ENCODE results near the gene MAP7. TPM values are rescaled to one million over a fixed set of nuclear protein-coding genes. Genes with fewer than 3 reads are reported as not detected.
A peak's percentile ranks its signal among the peaks of the same experiment; 100 is the strongest.

Gene MAP7
- total and polyA plus RNA-seq, 9 of the 15 experiments (the other 6 are each of a cell fraction or from before 2014, with no cell fraction given): 0.76 to 7.7 (median 3.9) TPM

DNA sequence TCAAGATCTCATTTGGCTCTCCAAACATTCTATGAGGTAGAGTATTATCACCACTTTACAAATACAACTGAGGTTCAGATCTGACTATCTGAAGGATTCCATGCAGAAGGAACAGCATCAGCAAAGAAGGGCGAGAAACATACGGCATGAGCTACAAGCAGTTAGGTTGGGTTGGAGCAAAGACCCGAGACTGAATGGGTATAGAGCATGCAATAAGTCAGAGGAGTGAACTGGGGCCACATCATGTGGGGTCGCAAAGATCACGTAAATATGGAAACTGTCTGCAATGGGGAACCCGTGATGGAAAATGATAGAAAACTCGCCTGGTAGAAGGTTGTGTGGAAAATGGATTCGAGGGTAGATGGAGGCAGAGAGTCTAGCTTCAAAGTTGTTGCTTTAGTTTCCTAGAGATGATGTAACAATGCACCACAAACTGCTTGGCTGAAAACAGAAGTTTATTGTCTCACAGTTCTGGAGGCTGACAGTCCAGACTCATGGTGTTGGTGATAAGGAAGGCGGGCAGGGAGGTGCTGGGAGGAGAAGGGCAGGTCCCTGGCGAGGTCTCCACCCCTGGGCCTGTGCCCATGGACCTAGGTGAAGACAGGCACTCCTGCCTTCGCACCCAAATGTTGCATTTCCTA is 216.3 kb downstream of the MAP7 start (continued):
- TF ChIP-seq, protein P1, sequence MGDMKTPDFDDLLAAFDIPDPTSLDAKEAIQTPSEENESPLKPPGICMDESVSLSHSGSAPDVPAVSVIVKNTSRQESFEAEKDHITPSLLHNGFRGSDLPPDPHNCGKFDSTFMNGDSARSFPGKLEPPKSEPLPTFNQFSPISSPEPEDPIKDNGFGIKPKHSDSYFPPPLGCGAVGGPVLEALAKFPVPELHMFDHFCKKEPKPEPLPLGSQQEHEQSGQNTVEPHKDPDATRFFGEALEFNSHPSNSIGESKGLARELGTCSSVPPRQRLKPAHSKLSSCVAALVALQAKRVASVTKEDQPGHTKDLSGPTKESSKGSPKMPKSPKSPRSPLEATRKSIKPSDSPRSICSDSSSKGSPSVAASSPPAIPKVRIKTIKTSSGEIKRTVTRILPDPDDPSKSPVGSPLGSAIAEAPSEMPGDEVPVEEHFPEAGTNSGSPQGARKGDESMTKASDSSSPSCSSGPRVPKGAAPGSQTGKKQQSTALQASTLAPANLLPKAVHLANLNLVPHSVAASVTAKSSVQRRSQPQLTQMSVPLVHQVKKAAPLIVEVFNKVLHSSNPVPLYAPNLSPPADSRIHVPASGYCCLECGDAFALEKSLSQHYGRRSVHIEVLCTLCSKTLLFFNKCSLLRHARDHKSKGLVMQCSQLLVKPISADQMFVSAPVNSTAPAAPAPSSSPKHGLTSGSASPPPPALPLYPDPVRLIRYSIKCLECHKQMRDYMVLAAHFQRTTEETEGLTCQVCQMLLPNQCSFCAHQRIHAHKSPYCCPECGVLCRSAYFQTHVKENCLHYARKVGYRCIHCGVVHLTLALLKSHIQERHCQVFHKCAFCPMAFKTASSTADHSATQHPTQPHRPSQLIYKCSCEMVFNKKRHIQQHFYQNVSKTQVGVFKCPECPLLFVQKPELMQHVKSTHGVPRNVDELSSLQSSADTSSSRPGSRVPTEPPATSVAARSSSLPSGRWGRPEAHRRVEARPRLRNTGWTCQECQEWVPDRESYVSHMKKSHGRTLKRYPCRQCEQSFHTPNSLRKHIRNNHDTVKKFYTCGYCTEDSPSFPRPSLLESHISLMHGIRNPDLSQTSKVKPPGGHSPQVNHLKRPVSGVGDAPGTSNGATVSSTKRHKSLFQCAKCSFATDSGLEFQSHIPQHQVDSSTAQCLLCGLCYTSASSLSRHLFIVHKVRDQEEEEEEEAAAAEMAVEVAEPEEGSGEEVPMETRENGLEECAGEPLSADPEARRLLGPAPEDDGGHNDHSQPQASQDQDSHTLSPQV (IDR thresholded peaks at IDR 0.05): 0 out of 2 replicates have a peak, but pooled peaks have one; percentile 40
- TF ChIP-seq PHF8 (IDR thresholded peaks at IDR 0.05; ENCODE audit: borderline replicate concordance, low read length) (no peak), SIN3A (IDR thresholded peaks at IDR 0.05; ENCODE audit: borderline replicate concordance in 2 of 2, control insufficient read depth in 1 of 2, low read depth in 2 of 2, low read length in 2 of 2) (no peak), HIVEP1 (CRISPR knock-in tag; IDR thresholded peaks at IDR 0.05) (no peak), TEAD4 (IDR thresholded peaks at IDR 0.05; ENCODE audit: low read length) (peak; percentile 57; the same call in 1 of the 2 replicates), TEAD4 (CRISPR knock-in tag; IDR thresholded peaks at IDR 0.05; ENCODE audit: borderline replicate concordance) (no peak), NCOA4 (IDR thresholded peaks at IDR 0.05; ENCODE audit: partially characterized antibody) (no peak), ZNF57 (CRISPR knock-in tag; IDR thresholded peaks at IDR 0.05) (no peak), EP400 (IDR thresholded peaks at IDR 0.05) (0 out of 2 replicates have a peak, but pooled peaks have one; percentile 31), GATAD2A (IDR thresholded peaks at IDR 0.05) (no peak), MCM2 (IDR thresholded peaks at IDR 0.05; ENCODE audit: low read depth) (no peak), RUNX1 (IDR thresholded peaks at IDR 0.05; ENCODE audit: low read depth) (no peak), RB1 (IDR thresholded peaks at IDR 0.05; ENCODE audit: low read depth) (no peak)
- TF ChIP-seq, protein P2, sequence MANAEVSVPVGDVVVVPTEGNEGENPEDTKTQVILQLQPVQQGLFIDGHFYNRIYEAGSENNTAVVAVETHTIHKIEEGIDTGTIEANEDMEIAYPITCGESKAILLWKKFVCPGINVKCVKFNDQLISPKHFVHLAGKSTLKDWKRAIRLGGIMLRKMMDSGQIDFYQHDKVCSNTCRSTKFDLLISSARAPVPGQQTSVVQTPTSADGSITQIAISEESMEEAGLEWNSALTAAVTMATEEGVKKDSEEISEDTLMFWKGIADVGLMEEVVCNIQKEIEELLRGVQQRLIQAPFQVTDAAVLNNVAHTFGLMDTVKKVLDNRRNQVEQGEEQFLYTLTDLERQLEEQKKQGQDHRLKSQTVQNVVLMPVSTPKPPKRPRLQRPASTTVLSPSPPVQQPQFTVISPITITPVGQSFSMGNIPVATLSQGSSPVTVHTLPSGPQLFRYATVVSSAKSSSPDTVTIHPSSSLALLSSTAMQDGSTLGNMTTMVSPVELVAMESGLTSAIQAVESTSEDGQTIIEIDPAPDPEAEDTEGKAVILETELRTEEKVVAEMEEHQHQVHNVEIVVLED (CRISPR knock-in tag; IDR thresholded peaks at IDR 0.05): no peak
- TF ChIP-seq, protein P3, sequence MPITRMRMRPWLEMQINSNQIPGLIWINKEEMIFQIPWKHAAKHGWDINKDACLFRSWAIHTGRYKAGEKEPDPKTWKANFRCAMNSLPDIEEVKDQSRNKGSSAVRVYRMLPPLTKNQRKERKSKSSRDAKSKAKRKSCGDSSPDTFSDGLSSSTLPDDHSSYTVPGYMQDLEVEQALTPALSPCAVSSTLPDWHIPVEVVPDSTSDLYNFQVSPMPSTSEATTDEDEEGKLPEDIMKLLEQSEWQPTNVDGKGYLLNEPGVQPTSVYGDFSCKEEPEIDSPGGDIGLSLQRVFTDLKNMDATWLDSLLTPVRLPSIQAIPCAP (CRISPR knock-in tag; IDR thresholded peaks at IDR 0.05; ENCODE audit: borderline replicate concordance): no peak
- TF ChIP-seq, protein P4, sequence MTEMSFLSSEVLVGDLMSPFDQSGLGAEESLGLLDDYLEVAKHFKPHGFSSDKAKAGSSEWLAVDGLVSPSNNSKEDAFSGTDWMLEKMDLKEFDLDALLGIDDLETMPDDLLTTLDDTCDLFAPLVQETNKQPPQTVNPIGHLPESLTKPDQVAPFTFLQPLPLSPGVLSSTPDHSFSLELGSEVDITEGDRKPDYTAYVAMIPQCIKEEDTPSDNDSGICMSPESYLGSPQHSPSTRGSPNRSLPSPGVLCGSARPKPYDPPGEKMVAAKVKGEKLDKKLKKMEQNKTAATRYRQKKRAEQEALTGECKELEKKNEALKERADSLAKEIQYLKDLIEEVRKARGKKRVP (CRISPR knock-in tag; IDR thresholded peaks at IDR 0.05): peak; percentile 92
- TF ChIP-seq, protein P5, sequence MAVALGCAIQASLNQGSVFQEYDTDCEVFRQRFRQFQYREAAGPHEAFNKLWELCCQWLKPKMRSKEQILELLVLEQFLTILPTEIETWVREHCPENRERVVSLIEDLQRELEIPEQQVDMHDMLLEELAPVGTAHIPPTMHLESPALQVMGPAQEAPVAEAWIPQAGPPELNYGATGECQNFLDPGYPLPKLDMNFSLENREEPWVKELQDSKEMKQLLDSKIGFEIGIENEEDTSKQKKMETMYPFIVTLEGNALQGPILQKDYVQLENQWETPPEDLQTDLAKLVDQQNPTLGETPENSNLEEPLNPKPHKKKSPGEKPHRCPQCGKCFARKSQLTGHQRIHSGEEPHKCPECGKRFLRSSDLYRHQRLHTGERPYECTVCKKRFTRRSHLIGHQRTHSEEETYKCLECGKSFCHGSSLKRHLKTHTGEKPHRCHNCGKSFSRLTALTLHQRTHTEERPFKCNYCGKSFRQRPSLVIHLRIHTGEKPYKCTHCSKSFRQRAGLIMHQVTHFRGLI (CRISPR knock-in tag; IDR thresholded peaks at IDR 0.05): no peak
